ENCODE measurements around the gene CCNG2.

CCNG2 gene

DNA sequence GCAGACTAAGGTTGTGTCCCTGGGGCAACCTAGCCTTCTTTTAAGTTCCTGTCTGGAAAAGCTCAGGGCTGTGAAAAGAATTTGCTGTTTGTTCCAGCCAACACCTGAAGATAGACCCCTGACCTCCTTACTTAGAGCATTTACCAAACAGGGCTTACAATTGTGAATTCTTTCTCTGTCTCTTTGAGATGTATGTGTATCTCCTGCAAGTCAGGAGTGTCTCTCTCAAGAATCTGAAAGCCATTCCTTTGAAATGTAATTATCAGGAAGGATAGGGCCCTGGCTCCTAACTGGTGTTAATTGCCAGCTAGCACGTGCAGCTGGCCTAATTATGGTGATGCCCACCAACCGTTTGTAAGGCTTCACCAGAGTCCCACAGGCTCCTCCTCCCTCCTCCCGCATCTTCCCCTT, 18.2 kb downstream of the CCNG2 start:
- DNase-seq (ENCODE audit: low read depth) = no peak
- TF ChIP-seq, protein P1, sequence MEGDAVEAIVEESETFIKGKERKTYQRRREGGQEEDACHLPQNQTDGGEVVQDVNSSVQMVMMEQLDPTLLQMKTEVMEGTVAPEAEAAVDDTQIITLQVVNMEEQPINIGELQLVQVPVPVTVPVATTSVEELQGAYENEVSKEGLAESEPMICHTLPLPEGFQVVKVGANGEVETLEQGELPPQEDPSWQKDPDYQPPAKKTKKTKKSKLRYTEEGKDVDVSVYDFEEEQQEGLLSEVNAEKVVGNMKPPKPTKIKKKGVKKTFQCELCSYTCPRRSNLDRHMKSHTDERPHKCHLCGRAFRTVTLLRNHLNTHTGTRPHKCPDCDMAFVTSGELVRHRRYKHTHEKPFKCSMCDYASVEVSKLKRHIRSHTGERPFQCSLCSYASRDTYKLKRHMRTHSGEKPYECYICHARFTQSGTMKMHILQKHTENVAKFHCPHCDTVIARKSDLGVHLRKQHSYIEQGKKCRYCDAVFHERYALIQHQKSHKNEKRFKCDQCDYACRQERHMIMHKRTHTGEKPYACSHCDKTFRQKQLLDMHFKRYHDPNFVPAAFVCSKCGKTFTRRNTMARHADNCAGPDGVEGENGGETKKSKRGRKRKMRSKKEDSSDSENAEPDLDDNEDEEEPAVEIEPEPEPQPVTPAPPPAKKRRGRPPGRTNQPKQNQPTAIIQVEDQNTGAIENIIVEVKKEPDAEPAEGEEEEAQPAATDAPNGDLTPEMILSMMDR (conservative IDR thresholded peaks at IDR 0.05; ENCODE audit: low read depth, low read length) = no peak
- H3K4me3 ChIP-seq (ENCODE audit: low read depth, low read length) = no peak overlapping the region

DNA sequence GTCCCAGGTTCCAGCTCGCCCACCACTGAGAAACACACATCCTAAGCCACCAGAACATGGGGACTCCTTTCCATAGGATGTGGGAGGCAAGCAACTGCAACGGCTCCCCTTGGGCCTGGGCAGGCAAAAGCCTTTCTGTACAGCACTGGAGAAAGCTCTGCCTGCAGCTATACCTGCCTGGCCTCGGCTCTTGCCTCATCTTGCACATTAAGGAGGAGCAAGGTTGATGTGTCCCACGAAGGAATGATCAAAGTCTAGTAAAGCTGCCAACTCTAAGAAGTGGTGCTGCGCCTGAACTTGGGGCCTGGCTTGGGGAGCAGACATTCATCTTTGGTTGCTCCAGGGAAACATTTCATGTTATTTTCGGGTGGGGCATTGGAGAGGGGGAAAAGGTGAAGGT, 19.6 kb downstream of the CCNG2 start:
- no peak overlapping the region for H3K4me3 ChIP-seq (ENCODE audit: low read depth, low read length)
- TF ChIP-seq, protein P1 (conservative IDR thresholded peaks at IDR 0.05; ENCODE audit: low read depth, low read length) = no peak
- DNase-seq (ENCODE audit: low read depth) = no peak

DNA sequence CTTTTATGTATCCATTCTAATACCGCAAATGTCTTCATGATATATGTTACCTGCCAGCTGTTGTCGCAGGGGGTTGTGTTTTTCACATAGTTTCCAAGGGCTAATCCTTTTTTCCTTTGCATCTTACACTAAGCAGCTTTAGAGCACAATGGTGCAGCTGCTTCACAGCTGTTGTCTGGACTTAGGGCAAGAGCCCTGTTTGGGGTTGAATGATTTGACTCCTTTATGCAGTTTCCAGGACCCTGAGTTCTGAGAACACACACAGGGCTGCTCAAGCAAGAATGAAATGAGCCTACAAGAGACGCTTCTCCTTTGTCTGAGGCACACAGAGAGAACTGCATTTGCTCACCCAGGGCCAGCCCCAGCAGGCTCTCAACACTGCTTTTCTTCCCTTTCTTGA, 20.2 kb downstream of the CCNG2 start:
- TF ChIP-seq, protein P1 (conservative IDR thresholded peaks at IDR 0.05; ENCODE audit: low read depth, low read length) = no peak
- H3K4me3 ChIP-seq (ENCODE audit: low read depth, low read length) = no peak overlapping the region
- DNase-seq (ENCODE audit: low read depth) = no peak

GRCh38 chr4:77178560-77178959, 21.6 kb downstream of the CCNG2 start:
- TF ChIP-seq, protein P1 (conservative IDR thresholded peaks at IDR 0.05; ENCODE audit: low read depth, low read length) = no peak
- no peak overlapping the region for H3K4me3 ChIP-seq (ENCODE audit: low read depth, low read length)
- DNase-seq (ENCODE audit: low read depth) = no peak

- DNase-seq (ENCODE audit: low read depth) = no peak
- no peak overlapping the region for H3K4me3 ChIP-seq (ENCODE audit: low read depth, low read length)
- TF ChIP-seq, protein P1 (conservative IDR thresholded peaks at IDR 0.05; ENCODE audit: low read depth, low read length) = no peak
Observed at GRCh38 chr4:77179519-77179918, 22.5 kb downstream of the CCNG2 start.

DNA sequence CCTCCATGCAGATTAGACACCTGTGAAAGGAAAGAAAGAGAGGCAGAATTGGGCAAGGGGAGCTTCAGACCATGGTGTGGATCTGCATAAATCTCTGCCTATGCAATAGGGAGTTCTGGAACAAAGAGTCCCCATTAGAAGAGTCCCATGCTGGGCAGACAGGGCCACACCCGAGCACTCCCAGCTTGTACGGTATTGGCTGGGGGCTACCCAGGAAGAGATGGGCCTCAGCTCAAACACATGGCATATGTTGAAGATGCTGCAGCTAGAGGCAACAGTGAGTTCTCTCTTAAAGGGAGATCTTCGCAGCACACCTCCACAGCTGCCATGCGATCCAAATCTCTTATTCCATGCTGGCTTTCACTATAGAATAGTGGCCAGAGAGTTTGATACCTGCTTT, 24.7 kb downstream of the CCNG2 start:
- no peak overlapping the region for H3K4me3 ChIP-seq (ENCODE audit: low read depth, low read length)
- TF ChIP-seq, protein P1 (conservative IDR thresholded peaks at IDR 0.05; ENCODE audit: low read depth, low read length) = no peak
- no peak for DNase-seq (ENCODE audit: low read depth)

GRCh38 chr4:77183777-77184420, 26.9 kb downstream of the CCNG2 start:
- TF ChIP-seq, protein P1 (conservative IDR thresholded peaks at IDR 0.05; ENCODE audit: low read depth, low read length) = no peak
- H3K4me3 ChIP-seq (ENCODE audit: low read depth, low read length) = no peak overlapping the region
- DNase-seq (ENCODE audit: low read depth) = no peak
